ENCODE results near the gene CITED4. TPM values are rescaled to one million over a fixed set of nuclear protein-coding genes. Genes with fewer than 3 reads are reported as not detected.

CITED4 gene
- total RNA-seq, 1 experiment from 2014 or later = 9.5 TPM

- Mint-ChIP-seq H3K4me1 (peaks cover 8 to 16% of the 10 kb centered on the region in 2 experiments), H3K9me3 (no peaks in the 10 kb centered on the region), H3K27me3 (ENCODE audit: low read depth) (peaks cover 32% of the 10 kb centered on the region), H3K36me3 (ENCODE audit: insufficient read depth in 1 of 3, low read depth in 3 of 3) (no peaks in the 10 kb centered on the region), H3K4me3 (no peak overlapping the region), H3K27ac (no peak overlapping the region)
- no CpG with 5 or more reads among the region's 7 CpGs for WGBS (ENCODE audit: extremely low coverage, insufficient read length, low lambda C conversion rate)
- H4K91ac ChIP-seq (ENCODE audit: insufficient read length, low read depth, low read length) = no peak overlapping the region
- H2BK5ac ChIP-seq (ENCODE audit: insufficient read length, low read length) = no peak overlapping the region
- DNase-seq = no peak
- no peaks in the 10 kb centered on the region; the same call in 1 of the 2 replicates for H3K27me3 ChIP-seq (ENCODE audit: insufficient read depth, low read length)
- no peak overlapping the region for H2BK15ac ChIP-seq (ENCODE audit: low read depth, low read length)
- no peaks in the 10 kb centered on the region for H4K20me1 ChIP-seq (ENCODE audit: control insufficient read depth, insufficient read depth, insufficient read length)
- no peak overlapping the region for H3K4me2 ChIP-seq (ENCODE audit: insufficient read depth, insufficient read length, low read length)
- H2BK120ac ChIP-seq (ENCODE audit: low read depth, low read length, poor library complexity, severe bottlenecking) = no peak overlapping the region
- no peaks in the 10 kb centered on the region for H3K79me2 ChIP-seq (ENCODE audit: insufficient read depth, low read length)
- no peak overlapping the region for H2BK20ac ChIP-seq (ENCODE audit: low read depth, low read length, poor library complexity, severe bottlenecking)
- no peak overlapping the region for H2BK12ac ChIP-seq (ENCODE audit: insufficient read length, low read depth, low read length)
- no peak overlapping the region for H2AK5ac ChIP-seq (ENCODE audit: insufficient read length, low read length)
- H3K9ac ChIP-seq (ENCODE audit: extremely low read depth, insufficient read length, low read length) = no peak overlapping the region
- no peak overlapping the region for H2AFZ ChIP-seq (ENCODE audit: low read length)
- no peak overlapping the region for H3K56ac ChIP-seq (ENCODE audit: insufficient read length, low read depth, low read length)
- no peak overlapping the region for H3K27ac ChIP-seq (ENCODE audit: insufficient read length, low read depth, low read length)
- no peak overlapping the region for H3T11ph ChIP-seq (ENCODE audit: low read length)
- no peaks in the 10 kb centered on the region for H3K4me1 ChIP-seq (ENCODE audit: insufficient read depth, low read length)
- no peak overlapping the region for H3K23ac ChIP-seq (ENCODE audit: insufficient read length, low read depth, low read length)
- H3K14ac ChIP-seq (ENCODE audit: insufficient read depth, low read length) = no peak overlapping the region
- no peak overlapping the region for H3K18ac ChIP-seq (ENCODE audit: insufficient read length, low read depth, low read length)
- no peak overlapping the region for H4K8ac ChIP-seq (replicated peaks; ENCODE audit: insufficient read length, low read depth, low read length)
- H3K79me1 ChIP-seq (ENCODE audit: insufficient read depth, low read depth, low read length, poor library complexity, severe bottlenecking) = no peaks in the 10 kb centered on the region
- no peak for TF ChIP-seq CTCF (conservative IDR thresholded peaks at IDR 0.05)
- H3K4ac ChIP-seq (ENCODE audit: low read depth, low read length) = no peak overlapping the region
- H4K5ac ChIP-seq (ENCODE audit: insufficient read length, low read depth, low read length) = no peak overlapping the region
- H3K23me2 ChIP-seq (ENCODE audit: insufficient read length, low read depth, low read length, poor library complexity, severe bottlenecking) = no peaks in the 10 kb centered on the region
- H3K9me3 ChIP-seq (ENCODE audit: control insufficient read depth, low read depth, low read length) = no peaks in the 10 kb centered on the region
These were observed 24.3 kb upstream of the CITED4 start for GRCh38 chr1:40886318-40887011.

All from H9 (cell line).